Stimulated activated effector memory CD8-positive, alpha-beta T cell treated with anti-CD3 and anti-CD28 coated beads, Interleukin-12 subunit alpha, Interleukin-12 subunit beta, amount 100 ng/mL, for 72 hours (primary cell): ENCODE data around the gene SCAMP2.
A peak's percentile ranks its signal among the peaks of the same experiment; 100 is the strongest.

Experiments
- ATAC-seq: fragments of 150-1000 bp; cut with Tn5 transposase; 2 replicates; pipeline ENCODE4 v1.10.0; 2021
- DNase-seq, 2 donors: peaks; one replicate each; pipeline ENCODE4 v3.0.0; 2021 to 2022; ENCODE audit warnings: low spot score in 2 of 2
- H3K27ac Mint-ChIP-seq: one replicate; pipeline ENCODE4 v1.8.0; 2022; ENCODE audit warnings: mild to moderate bottlenecking, mixed read lengths
- H3K36me3 Mint-ChIP-seq: one replicate; pipeline ENCODE4 v1.8.0; 2022; ENCODE audit warnings: mild to moderate bottlenecking, mixed read lengths
- H3K4me1 Mint-ChIP-seq: one replicate; pipeline ENCODE4 v1.8.0; 2022; ENCODE audit warnings: mixed read lengths
- H3K4me3 Mint-ChIP-seq: one replicate; pipeline ENCODE4 v1.8.0; 2022; ENCODE audit warnings: mild to moderate bottlenecking, mixed read lengths
- H3K9me3 Mint-ChIP-seq: one replicate; pipeline ENCODE4 v1.8.0; 2022; ENCODE audit warnings: mixed read lengths

SCAMP2 gene

GRCh38 chr15:74795966-74796625 lies 77.1 kb downstream of the SCAMP2 start:
- ATAC-seq (peak; percentile 35), DNase-seq (no peak)
- H3K4me3 Mint-ChIP-seq: peak overlapping the region; percentile 45
- H3K9me3 Mint-ChIP-seq: no peaks in the 10 kb centered on the region
- H3K27ac Mint-ChIP-seq: peak overlapping the region; percentile 83
- peaks cover 88% of the 10 kb centered on the region for H3K4me1 Mint-ChIP-seq
- H3K36me3 Mint-ChIP-seq: peaks cover 89% of the 10 kb centered on the region

- no peaks in the 10 kb centered on the region for H3K9me3 Mint-ChIP-seq
- H3K27ac Mint-ChIP-seq: peak overlapping the region; percentile 91
- peaks cover 92% of the 10 kb centered on the region for H3K4me1 Mint-ChIP-seq
- DNase-seq (no peak), ATAC-seq (no peak)
- peak overlapping the region; percentile 45 for H3K4me3 Mint-ChIP-seq
- H3K36me3 Mint-ChIP-seq: peaks cover 86% of the 10 kb centered on the region
These were observed 78.2 kb downstream of the SCAMP2 start for GRCh38 chr15:74794970-74795349.

GRCh38 chr15:74794248-74794969 lies 78.8 kb downstream of the SCAMP2 start:
- Mint-ChIP-seq H3K9me3 (no peaks in the 10 kb centered on the region), H3K36me3 (peaks cover 86% of the 10 kb centered on the region), H3K4me3 (peak overlapping the region; percentile 45), H3K27ac (peak overlapping the region; percentile 91), H3K4me1 (peaks cover 92% of the 10 kb centered on the region)
- DNase-seq: no peak
- peak; percentile 45 for ATAC-seq
